Measurements from ENCODE around the gene PDCD4. TPM values are rescaled to one million over a fixed set of nuclear protein-coding genes. Genes with fewer than 3 reads are reported as not detected.

The PDCD4 gene
- total and polyA plus RNA-seq, 2 of the 8 experiments (the other 6 are each of a cell fraction or from before 2014, with no cell fraction given) = 3.3 to 26.8 TPM

DNA sequence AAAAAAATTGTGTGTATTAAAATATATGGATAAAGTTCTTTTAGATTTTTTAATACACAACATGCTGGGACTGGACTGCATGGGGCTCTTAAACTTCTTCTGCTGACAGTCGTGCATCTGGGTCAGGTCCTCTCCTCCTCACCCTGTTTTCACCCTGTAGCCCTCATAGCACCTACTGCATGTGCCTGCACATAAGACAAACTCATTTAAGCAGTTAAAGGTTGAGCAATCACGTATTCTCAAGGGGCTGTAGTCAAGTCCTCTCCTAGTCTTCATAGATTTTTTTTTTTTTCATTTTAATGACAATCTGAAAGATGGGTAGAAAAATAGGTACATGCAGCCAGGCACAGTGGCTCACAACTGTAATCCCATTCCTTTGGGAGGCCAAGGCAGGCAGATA is 23.6 kb upstream of the PDCD4 start (continued):
- no peak for TF ChIP-seq BCL11A (IDR thresholded peaks at IDR 0.05; ENCODE audit: low read depth in 2 of 2, low read length in 2 of 2)
- TF ChIP-seq, protein P1, sequence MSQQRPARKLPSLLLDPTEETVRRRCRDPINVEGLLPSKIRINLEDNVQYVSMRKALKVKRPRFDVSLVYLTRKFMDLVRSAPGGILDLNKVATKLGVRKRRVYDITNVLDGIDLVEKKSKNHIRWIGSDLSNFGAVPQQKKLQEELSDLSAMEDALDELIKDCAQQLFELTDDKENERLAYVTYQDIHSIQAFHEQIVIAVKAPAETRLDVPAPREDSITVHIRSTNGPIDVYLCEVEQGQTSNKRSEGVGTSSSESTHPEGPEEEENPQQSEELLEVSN (IDR thresholded peaks at IDR 0.05) = no peak
- no peak for TF ChIP-seq SIRT6 (IDR thresholded peaks at IDR 0.05; ENCODE audit: low read length)
- TF ChIP-seq CBX8 (IDR thresholded peaks at IDR 0.05; ENCODE audit: borderline replicate concordance, low read depth, low read length) = no peak
- no peak for TF ChIP-seq BACH1 (IDR thresholded peaks at IDR 0.05; ENCODE audit: low read length)
- TF ChIP-seq, protein P2, sequence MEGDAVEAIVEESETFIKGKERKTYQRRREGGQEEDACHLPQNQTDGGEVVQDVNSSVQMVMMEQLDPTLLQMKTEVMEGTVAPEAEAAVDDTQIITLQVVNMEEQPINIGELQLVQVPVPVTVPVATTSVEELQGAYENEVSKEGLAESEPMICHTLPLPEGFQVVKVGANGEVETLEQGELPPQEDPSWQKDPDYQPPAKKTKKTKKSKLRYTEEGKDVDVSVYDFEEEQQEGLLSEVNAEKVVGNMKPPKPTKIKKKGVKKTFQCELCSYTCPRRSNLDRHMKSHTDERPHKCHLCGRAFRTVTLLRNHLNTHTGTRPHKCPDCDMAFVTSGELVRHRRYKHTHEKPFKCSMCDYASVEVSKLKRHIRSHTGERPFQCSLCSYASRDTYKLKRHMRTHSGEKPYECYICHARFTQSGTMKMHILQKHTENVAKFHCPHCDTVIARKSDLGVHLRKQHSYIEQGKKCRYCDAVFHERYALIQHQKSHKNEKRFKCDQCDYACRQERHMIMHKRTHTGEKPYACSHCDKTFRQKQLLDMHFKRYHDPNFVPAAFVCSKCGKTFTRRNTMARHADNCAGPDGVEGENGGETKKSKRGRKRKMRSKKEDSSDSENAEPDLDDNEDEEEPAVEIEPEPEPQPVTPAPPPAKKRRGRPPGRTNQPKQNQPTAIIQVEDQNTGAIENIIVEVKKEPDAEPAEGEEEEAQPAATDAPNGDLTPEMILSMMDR (IDR thresholded peaks at IDR 0.05; ENCODE audit: control extremely low read depth in 1 of 3, insufficient read depth in 1 of 3, low read depth in 1 of 3, low read length in 3 of 3) = no peak
- TF ChIP-seq RBBP5 (IDR thresholded peaks at IDR 0.05; ENCODE audit: borderline replicate concordance, low read depth, low read length) = no peak
